Measurements from ENCODE around the gene VEZF1.
A peak's percentile ranks its signal among the peaks of the same experiment; 100 is the strongest.

The VEZF1 gene

DNA sequence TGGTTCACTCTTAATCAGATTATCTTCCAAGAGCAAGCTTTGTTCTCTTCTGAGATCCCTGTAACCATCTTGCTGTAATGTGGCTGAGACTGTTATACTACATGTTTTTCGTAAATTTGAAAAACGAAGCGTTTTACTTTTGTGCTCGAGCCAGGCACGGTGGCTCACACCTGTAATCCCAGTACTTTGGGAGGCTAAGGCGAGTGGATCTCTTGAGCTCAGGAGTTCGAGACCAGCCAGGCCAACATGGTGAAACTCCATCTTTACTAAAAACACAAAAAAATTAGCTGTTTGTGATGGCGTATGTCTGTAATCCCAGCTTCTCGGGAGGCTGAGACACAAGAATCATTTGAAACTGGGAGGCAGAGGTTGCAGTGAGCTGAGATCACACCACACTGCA is 40.7 kb downstream of the VEZF1 start:
- DNase-seq: no peak

DNA sequence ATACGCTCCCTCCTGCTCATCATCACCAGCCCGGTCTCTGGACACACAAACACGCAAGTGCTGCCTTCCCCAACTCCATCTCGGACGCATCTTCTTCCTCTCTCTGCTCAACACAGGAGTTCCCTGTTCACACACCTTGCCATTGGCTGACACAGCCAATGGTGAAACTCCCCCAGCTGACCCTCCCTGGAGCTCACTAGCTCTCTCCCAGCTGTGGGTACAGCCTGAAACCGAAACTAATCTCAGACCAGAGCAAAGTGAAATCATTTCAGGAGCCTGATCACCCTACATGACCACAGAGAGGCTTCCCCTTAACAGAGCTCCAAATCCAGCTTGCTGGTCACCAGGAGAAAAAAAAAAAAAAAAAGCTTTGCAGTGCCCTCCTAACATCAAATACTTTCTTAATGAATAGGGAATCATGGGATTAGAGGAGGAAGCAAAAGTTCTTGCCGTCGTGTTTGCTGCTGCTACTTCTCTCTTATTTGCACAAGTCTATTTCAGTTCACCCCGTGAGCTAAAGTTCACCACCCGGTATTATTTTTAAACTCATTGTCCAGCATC is 41.2 kb downstream of the VEZF1 start:
- no peak for DNase-seq

DNA sequence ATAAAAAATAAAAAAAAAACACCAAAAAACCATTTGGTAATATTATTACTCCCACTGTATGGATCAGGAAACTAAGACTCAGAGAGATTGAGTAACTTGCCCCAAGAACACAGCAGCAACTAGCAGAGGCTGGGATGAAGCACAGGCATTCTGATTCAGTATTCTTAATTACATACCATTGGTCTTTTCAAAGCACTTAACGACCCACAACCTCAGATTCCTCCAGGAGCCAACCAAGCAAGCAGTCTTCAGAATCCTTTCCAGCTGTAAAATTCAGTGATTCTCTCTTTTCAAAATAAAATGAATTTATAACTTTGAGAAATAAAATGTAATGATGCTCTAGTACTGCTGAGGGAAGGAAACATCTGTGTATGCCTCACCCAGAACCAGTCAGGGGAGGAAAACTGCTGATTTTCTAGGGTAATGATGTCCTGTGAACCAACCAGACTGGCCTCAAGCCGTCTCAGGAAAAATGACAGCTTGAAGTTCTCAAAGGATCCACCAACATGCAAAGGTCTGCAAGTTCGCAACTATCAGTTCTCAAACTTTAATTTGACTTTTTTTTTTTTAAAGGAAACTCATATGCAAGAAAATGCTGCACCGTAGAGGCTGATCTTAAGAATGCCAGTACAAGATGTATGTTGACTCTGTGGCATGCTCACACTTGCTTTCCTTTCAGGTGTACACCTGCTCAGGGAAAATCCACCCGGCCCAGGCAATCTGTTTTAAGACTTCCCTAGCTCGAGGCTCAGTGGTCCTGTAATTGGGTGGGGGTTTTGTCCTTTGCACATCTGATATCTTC is 41.9 kb downstream of the VEZF1 start:
- no peak for DNase-seq

DNA sequence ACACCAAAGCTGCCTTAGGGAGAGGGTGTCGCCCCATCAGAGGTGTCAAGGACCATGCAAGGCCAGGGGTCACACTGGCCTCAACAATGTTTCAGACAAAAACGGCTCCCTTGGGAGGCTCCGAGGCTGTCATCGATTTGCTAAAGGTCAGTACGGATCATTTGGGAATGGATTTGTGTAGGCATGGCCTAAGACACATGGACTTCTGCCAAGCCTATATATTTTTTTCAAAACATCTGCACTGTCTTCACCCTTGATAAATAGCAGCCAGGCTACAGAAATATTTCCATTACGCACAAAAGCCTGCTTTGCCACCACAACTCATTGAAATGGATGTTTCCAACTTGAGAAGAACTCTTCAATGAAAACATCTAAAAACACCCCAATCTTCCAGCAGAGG is 43.1 kb downstream of the VEZF1 start:
- no peak for DNase-seq

DNA sequence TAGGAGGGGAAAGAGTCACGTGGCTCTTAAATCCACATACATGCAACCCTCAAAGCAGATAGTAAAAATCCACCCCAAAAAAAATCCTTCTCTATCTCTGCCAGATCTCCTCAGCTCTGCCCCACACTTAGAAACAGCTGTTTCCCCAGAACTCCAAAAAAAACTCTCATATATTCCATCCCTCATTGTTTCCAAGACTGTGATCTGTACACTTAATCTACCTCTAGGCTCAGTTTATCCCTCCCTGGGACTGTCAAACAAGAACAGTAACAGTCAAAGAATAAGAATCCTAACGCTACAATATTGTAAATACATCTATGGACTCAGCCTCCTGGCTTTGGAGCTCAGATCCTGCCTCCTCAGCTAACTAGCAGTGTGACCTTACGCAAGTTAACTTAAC is 44.4 kb downstream of the VEZF1 start:
- no peak for DNase-seq

DNA sequence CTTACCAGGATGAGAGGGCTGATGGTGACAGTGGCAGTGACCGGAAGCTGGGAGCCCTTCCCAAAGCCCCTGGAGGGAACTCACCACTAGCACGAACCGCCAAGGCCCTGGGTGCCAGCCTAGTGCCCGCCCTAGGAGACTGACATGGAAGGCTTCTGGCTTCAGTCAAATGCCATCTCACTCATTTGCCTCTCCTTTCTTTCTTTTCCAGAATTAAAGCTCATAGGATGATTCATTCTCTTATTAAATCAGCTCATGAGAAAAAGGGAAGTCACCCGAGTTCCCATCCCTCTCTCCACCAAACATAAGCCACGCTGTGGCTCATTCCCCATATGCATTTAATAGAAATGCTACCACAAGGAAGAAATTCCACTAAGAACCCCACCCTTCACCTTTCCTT is 44.9 kb downstream of the VEZF1 start:
- DNase-seq: no peak

DNA sequence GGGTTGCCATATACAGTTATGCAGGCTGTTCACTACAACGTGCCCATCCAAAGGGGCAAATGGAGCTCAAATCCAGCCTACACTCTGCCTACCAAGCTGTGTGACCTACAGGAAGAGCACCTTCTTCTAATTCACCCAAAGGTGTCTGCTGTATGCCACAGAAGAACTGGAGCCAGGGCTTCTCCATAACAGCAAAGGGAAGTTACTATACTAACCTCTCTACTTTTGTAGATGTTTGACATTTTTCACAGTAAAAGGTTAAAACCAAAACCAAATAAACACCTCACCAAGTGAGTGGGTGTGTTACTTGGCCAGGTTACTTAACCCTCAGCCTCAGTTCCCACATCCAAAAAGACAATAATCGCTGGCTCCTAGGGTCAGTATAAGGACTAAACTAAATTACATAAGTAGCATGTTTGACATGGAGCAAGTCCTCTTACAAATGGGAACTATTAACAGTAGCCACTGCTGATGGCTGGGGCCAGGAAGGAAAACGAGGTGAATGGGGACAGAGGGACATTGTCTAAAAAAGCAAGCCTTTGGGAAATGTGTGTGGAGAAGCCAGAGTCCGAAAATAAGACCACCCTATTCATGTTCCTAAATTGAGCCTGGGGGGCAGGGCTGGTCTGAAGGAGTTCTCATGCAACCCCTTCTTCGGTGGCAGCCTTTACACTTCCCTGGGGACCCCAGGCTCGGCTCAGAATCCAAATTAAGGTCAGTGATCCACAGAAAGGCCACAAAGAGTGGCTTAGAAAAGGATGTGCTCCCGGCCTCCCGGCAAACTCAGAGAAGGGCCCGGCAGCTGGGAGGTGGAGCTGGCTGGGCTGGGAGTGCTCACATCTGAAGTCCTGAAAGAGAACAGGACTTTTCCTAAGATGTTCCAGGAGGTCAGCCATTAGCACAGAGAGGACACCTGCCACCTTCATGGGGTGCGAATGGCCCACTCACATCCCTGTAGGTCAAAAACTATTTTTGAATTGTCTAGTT is 46.4 kb downstream of the VEZF1 start:
- DNase-seq: no peak

DNA sequence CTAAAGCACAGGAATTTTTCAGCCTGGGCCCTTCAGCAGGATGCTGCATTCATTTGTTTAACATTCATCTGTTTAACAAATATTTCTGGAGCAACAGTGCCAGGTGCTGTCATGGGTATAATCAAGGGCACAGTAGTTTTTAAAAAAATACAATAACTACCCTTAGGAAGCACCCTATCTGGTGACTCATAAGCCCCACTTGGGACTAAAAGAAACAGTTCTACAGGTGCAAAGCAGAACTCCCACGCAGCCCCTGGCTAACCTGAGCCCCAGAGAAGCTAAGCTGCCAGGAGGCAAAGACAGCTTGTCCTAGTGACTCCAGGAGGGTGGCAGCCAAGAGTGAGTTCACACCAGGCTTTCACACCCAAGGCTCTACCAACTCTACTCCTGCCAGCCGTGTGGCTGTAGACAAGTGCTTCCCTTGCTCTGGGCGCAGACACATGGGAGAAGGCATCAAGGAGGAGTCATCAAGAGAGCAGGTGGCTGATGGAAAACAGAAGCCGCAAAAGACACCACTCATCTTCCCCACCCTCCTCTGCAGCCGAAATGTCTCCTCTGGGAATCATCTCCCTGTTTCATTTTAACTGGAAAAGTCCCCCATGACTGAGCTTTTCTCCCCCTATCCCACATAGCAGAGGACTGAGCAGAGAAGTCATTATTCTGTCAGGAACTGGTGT is 47.3 kb downstream of the VEZF1 start:
- no peak for DNase-seq

DNA sequence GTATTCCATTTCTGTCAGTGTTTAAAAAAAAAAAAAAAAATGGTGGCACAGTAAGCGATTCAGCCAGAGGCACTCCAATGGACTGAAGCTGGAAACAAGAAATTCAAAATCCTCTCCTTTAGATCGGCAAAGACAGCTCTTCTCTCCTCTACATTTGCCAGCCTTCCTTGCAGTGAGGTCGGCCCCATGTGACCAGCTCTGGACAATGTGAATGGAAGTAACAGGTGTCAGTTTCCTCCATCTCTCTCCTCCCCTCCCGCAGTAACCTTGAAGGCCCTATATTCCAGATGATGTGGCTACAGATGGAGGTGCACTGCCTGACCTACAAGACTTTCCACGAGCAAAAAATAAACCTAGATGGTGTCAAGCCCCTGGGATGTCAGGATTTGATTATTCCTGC is 47.8 kb downstream of the VEZF1 start:
- DNase-seq: no peak

DNA sequence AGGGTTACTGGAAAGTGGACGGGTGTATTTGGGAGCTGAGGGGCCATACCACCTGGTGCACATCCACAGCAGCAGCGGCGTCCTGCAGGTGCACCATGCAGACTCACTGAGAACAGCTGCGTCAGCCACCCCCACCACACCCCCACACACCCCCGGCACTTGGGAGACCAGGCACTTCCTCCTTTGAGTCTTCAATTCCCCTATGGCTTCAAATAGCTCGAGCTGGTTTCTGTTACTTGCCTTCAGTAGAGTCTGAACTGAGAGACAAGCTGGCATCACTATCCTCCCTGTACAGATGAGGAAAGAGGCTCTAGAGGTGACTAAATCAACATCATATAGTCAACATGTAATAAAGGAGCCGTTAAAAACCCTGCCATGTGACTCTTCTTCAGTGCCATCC is 48.3 kb downstream of the VEZF1 start:
- peak; percentile 33 for DNase-seq

DNA sequence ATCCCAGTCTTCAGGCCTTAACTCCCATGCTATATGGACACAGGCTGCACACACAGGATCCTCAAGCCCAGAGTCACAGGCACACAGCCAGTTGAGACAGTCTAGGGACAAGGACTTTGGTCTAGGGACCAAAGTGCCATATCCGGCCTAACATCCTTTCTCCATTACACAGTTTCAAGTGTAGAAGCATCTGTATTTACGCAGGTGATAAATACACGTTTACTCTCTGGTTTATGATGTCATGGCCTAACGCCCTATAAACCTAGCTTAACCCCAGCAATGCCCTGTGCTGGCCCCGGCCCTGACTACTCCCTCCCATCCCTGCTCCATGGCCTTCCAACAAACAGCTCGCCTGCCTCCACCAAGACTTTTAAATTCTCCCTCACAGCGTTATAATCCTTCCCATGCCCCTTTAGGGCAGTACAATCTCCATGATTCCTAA is 50.0 kb downstream of the VEZF1 start:
- DNase-seq: no peak

DNA sequence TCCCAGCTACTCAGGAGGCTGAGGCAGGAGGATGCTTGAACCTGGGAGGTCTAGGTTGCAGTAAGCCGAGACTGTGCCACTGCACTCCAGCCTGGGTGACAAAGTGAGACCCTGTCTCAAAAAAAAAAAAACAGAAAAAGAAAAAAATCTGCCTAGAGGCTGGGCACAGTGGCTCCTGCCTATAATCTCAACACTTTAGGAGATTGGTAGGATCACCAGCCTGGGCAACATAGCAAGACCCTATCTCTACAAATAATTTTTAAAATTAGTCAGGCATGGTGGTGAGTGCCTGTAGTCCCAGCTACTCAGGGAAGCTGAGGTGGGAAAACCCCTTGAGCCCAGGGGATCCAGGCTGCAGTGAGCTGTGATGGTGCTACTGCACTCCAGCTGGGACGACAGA is 50.6 kb downstream of the VEZF1 start:
- DNase-seq: no peak

DNA sequence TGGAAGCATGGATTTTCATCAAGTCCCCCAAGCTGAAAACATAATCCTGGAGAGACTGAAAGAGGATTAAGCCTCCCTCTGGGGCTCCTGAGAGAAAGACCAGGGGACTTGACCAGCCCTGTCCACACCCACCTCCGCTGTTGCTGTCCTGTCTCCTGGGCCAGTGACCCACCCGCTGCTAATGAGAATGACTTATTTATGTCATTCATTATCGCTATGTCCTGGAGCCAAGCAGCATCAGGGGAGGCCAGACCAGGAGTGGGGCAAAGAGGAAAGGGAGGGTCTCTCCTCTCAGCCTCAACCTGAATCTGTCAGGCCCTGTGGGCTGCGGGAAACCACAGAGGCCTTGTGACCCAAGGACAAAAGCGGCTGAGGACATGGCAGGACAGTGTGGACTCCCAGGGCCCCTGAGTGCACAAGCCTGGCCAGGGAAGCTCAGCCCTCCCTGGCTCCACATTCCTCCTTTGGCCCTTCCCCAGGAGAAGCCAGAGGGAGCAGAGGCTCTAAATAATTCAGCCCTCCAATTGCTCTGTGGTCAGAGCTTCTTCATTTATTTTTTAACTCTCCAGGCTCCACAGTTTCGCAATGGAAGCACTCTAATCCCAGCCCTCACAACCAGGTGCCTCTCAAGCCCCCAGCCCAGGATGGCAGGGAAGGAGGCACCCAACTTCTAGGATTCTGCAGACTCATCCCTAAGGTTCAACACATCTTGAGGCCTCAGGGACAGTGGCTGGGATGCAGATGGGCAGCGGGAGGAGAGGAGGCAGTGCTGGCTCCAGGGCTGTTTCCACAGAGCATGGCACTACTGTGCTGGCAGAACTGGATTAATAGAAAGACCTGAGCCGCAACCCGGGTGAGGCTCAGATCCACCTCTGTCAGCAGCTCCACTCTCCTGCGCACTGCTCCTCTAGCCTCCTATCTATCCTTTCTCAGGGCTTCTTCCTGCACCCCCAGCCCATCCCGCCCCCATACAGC is 51.9 kb downstream of the VEZF1 start:
- peak; percentile 53 for DNase-seq

DNA sequence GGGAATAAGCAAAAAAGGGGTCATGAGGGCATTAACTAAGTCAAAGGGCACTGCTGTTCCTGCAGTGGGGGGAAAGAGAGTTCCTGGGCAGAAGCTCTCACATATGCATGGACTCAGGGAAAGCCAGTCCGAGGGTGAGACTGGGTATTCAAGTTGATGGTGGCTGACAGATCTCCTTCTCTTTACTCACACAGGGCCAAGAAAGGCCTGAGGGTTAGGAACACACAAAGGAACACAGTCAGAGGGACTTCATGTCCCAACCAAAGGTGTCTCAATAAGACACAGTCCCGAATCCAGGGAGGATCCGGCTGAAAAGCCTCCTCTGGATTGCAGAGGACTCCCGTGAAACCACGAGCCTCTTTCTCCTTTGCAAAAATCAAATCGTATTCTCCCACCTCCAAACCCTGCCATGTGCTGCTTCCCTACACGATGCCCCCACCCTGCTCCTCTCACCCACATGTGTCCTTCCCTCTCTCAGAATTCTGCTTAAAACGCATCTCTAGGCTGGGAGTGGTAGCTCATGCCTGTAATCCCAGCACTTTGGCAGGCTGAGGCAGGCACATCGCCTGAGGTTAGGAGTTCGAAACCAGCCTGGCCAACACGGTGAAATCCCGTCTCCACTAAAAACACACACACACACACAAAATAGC is 56.4 kb downstream of the VEZF1 start:
- DNase-seq: no peak

DNA sequence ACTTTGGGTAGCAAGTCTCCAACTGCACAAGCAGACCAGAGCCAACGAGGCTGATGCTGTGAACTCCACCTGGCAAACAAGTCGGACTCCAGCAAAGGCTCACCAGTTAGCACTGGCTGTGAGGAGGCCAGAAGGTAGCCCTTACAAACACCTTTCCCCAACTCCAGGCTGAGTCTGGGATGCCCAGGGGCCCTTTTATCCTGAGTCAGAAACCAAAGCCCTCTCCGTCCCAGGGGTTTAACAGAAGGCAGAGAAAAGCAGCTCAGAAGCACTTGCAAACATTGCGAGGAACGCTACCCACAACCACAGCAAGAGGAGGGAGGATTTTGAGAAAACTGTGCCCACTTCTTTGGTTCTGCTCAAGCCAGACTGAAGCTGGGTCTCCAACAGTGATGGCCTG is 57.8 kb downstream of the VEZF1 start:
- DNase-seq: no peak

DNA sequence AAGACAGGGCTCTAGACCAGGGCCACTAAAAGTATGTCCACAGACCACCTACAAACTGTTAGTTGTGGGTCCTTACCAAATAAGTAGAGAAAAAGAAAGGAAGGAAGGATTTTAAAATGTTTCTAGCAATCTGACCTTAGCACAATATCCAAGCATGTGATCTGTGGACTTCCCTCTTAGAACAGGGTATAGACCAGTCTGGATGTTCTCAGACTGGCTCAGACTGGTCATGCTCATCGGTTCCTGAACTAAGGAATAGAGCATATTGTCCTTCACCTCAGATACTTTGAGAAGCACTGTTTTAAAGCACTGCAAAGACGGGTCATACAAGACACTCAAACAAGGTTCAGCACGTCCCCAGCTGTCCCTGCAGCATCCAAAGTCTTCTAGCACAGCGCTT is 58.7 kb downstream of the VEZF1 start:
- no peak for DNase-seq

DNA sequence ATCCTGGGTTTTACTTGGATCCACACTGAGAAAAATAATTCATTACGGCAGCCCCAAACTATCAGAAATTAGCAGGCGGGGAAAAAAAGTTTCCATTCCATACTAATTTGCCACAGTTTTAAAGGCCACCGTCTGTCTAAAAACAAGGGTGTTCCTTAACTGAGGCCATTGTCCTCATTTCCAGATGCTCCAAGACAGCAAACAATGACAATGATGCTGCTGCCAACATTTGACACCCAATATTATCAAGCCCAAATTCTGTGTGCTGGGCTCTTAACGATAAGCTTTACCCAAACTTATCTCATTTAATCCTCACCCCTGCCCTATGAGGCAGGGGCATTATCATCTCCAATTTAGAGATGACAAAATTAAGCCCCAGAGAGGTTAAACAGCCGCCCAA is 59.1 kb downstream of the VEZF1 start:
- no peak for DNase-seq

DNA sequence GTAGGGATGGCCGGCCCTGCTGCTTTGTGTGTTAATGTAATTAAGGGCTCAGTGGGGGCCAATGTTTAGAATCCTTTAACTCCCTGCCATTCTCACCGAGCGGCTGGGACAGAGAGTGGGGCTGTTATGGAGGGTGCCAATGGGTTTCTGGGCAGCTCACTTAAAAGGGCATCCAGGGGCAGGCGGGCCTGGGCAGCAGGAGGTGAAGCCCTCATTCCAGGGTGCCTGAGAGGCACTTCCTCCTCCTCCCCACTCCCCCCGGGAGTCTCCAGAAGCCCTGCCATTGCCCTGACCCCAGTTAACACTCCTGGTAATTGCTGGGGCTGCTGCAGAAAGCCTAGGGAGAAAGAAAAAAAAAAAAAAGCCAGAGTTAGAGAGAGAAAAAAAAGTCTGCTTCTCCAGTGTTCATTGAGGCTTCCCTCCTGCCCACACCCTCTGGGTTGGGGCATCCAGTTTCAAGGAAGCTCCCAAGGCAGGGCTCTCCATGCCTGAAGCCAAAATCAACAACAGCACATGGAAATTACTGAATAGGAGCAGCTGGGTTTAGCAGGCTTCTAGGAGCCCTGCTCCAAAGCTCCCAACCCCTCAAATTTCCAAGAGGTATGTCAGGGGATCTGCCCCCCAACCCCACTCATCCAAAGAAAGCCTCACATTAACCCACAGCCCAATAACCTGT is 60.9 kb downstream of the VEZF1 start:
- peak; percentile 70 for DNase-seq

DNA sequence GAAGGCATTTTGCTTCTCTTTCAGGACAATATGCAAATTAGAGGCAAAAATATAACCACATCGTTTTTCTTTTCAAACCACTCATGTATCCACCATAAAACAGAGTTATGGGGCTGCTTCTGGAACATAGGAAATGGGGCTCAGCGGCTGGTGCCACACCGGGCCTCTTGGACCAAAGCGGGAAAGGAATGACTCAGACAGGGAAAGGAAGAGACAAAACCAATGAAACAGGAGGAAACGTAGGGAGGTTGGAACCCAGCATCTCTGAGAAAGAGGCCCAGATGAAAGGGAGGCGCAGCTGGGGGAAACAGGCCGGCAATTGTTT is 61.4 kb downstream of the VEZF1 start:
- no peak for DNase-seq

DNA sequence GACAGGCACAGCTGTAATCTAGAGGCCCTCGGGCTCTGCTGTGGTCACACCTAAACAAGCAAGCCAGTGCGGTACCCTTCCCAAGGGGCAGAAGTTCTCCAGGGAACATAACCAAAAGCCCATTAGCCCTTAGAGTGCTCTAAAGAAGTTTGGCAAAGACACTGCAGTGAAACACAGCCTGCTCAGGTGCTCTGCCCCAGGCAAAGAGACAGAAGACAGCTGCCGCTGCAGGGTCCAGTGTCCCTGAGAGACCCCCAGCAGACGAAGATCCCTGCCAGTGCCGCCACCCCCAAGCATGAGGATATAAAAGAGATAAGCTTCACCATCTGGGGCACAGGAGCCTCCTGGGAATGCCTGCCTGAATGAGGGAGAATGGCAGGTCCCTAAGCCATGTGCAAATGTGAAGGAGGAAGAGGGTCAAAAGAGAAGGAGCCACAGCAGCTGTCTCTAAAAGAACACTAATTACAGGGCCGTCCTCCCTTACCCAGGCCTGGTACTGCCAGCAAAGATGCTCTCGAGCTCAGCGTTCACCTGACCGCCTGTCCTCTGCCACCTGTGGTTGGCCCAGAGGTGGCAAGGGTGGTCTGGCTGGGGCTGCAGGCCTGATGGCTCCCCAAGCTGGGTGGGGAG is 62.6 kb downstream of the VEZF1 start:
- no peak for DNase-seq

All from NCI-H748 treated with DMSO at 0.1 percent for 48 hours (cell line).